Pancreas (tissue), 10 donors: ENCODE measurements around the gene MICA. TPM values are rescaled to one million over a fixed set of nuclear protein-coding genes. Genes with fewer than 3 reads are reported as not detected.
A peak's percentile ranks its signal among the peaks of the same experiment; 100 is the strongest.

ENCODE experiments used
- ATAC-seq, 4 donors: fragments of 200-7000 bp; cut with Tn5 transposase; one replicate each; pipeline versions ENCODE4 v1.8.0 to v1.9.1; 2020; ENCODE audit warnings: mild to moderate bottlenecking in 4 of 4, moderate library complexity in 4 of 4
- DNase-seq, 6 donors: peaks; one replicate each; pipeline ENCODE4 v3.0.0-alpha.2; 2020
- FAIRE-seq: peaks from 2 replicates; lab custom pipeline; 2012; peaks lifted over from hg19 to GRCh38; lab: Jason Lieb, UNC
- H3K27ac ChIP-seq, 4 donors: fragments of 200-600 bp; sonication (generic); 1 replicate in 3 of 4; 2 replicates in 1 of 4; pipeline versions ENCODE4 v1.5.0 to v1.8.0; 2020
- H3K27me3 ChIP-seq, 4 donors: fragments of 200-600 bp; one replicate each; pipeline ENCODE4 v1.8.0; 2021
- H3K36me3 ChIP-seq, 3 donors: fragments of 200-600 bp; sonication (generic) in 1 of 3; one replicate each; pipeline versions ENCODE4 v1.5.0 to v1.8.0; 2020 to 2021
- H3K4me1 ChIP-seq, 3 donors: fragments of 200-600 bp; one replicate each; pipeline ENCODE4 v1.8.0; 2021
- H3K4me3 ChIP-seq, 4 donors: fragments of 200-600 bp; sonication (generic) in 2 of 4; one replicate each; pipeline versions ENCODE4 v1.5.0 to v1.8.0; 2020 to 2021
- H3K9me3 ChIP-seq, 4 donors: fragments of 200-600 bp; one replicate each; pipeline ENCODE4 v1.8.0; 2021
- CTCF ChIP-seq, 4 donors: fragments of 200-600 bp; sonication (generic) in 3 of 4; IDR thresholded peaks; one replicate each; pipeline versions ENCODE4 v1.5.0 to v1.8.0; 2021; ENCODE audit warnings: antibody characterized with exemption in 4 of 4
- WGBS, 2 donors: extraction: QIAGEN DNeasy Blood & Tissue Kit; methylation state at CpG; one replicate each; pipeline ENCODE4 v1.1.7; 2013; 5-methylcytosine and 5-hydroxymethylcytosine counted together
- intact Hi-C, 3 donors: fragments of 100-400 bp; cut with DNase I; formaldehyde crosslinking; loops; one replicate each; pipeline versions ENCODE4 v1.11.1 to v1.14.2; 2022
- polyA plus RNA-seq, 2 donors: library from polyadenylated mRNA; stranded (reverse); fragments of 200-250 nt; gene quantifications; one replicate each; pipeline ENCODE4 v1.2.3, GENCODE V29; 2013
- total RNA-seq, 6 donors: library from RNA; stranded (reverse); fragmentation: NEBNext Ultra II Directional in 4 of 6; extraction: Animal tissue kit (Norgen Biotek cat#: 25700) in 4 of 6; gene quantifications; one replicate each; pipeline versions ENCODE4 v1.2.1 to v1.2.4, GENCODE V29; 2021 to 2023
- donor health status: healthy with polysubstance abuse.
- donor health status: DM: no; HTN: no; CAD: no; lungs with moderate emphysema.
- donor health status: DM: no; HTN: no; CAD: no.
- donor health status: control.
- donor health status: control.
- donor health status: Bipolar disorder and iron deficiency.
- donor health status: DM: yes; HTN: yes; CAD: no.
- donor health status: DM: no; HTN: no; CAD: no.
- donor health status: DM: no; HTN: no; CAD: no.
- donor health status: DM: yes; HTN: yes; CAD: no.

Gene MICA
- total and polyA plus RNA-seq, 8 donors, result 4.8 to 22.6 (median 6.2) TPM

- peak in 5 of 6 donors; percentile 26 to 69 (median 59) for DNase-seq
- intact Hi-C loops, result loop anchor here in 1 of 3 donors (10.0 kb wide), 1 partner anchor 72 kb away; no protein-coding TSS in a partner anchor
Observed at GRCh38 chr6:31356216-31356945, 47.0 kb upstream of the MICA start.

GRCh38 chr6:31356946-31357466 is 46.4 kb upstream of the MICA start, which contains the start of gene HLA-B:
Gene HLA-B (minus strand): TSS chr6:31357179. CDS start chr6:31357158, 21 bp downstream.
- intact Hi-C loops, result loop anchor here in 1 of 3 donors (10.0 kb wide), 1 partner anchor 72 kb away; no protein-coding TSS in a partner anchor
- Histone ChIP-seq H3K4me3 (peak within 1 kb of the TSS; percentile 5 to 51 (median 49)), H3K36me3 (no peaks in the 10 kb centered on the region), H3K27me3 (no peaks in the 10 kb centered on the region), H3K27ac (peak within 1 kb of the TSS; percentile 56 to 82 (median 64)), H3K4me1 (peaks cover 0 to 6% (median 0%) of the 10 kb centered on the region in 3 donors), H3K9me3 (no peaks in the 10 kb centered on the region)
- TF ChIP-seq CTCF (IDR thresholded peaks at IDR 0.05), result no peak
- DNase-seq (peak; percentile 44 to 87 (median 76)), FAIRE-seq (no peak), ATAC-seq (peak; percentile 92 to 97 (median 95))
- WGBS, 2 donors, result 0% methylated on average over 21 to 39 of the region's 39 CpGs

More at GRCh38 chr6:31356216-31356945, 47.0 kb upstream of the MICA start:
- Histone ChIP-seq H3K27me3 (no peaks in the 10 kb centered on the region), H3K9me3 (no peaks in the 10 kb centered on the region), H3K27ac (peak overlapping the region in 3 of 4 donors; percentile 52 to 82 (median 68)), H3K36me3 (no peaks in the 10 kb centered on the region), H3K4me3 (peak overlapping the region; percentile 5 to 51 (median 49)), H3K4me1 (peaks cover 0 to 6% (median 0%) of the 10 kb centered on the region in 3 donors)
- 1 to 4% methylated on average over 61 to 77 of the region's 83 CpGs for WGBS, 2 donors
- ATAC-seq (peak; percentile 63 to 72 (median 65)), FAIRE-seq (no peak)
- TF ChIP-seq CTCF (IDR thresholded peaks at IDR 0.05), result no peak

GRCh38 chr6:31357886-31358285 is 45.5 kb upstream of the MICA start:
- ATAC-seq (no peak), DNase-seq (no peak), FAIRE-seq (no peak)
- Histone ChIP-seq H3K9me3 (no peaks in the 10 kb centered on the region), H3K36me3 (no peaks in the 10 kb centered on the region), H3K4me1 (peaks cover 0 to 6% (median 0%) of the 10 kb centered on the region in 3 donors), H3K4me3 (no peak overlapping the region), H3K27me3 (no peaks in the 10 kb centered on the region), H3K27ac (no peak overlapping the region)
- intact Hi-C loops, result loop anchor here in 1 of 3 donors (10.0 kb wide), 1 partner anchor 73 kb away; no protein-coding TSS in a partner anchor
- no peak for TF ChIP-seq CTCF (IDR thresholded peaks at IDR 0.05)
- 48 to 53% methylated on average over 6 of the region's 6 CpGs for WGBS, 2 donors

DNA sequence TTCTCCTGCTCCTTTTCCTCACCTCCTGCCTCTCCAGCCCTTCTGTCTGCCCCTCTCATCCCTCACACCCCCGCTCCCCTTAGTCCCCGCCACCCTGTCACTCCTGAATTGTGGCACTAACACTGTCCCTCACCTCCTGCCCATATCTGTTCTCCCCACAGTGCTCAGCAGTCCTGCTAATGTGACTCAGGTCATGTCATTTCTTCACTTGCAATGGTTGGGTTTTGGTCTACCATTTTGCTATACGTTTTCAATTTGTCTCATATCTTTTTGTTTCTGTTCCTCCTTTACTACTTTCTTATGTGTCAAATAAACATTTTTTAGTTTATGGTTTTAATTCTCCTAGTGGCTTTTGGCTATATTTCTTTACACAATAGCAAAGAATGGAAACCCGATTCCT is 45.1 kb upstream of the MICA start:
- Histone ChIP-seq H3K27ac (no peak overlapping the region), H3K9me3 (no peaks in the 10 kb centered on the region), H3K27me3 (no peaks in the 10 kb centered on the region), H3K4me1 (peaks cover 0 to 6% (median 0%) of the 10 kb centered on the region in 3 donors), H3K36me3 (no peaks in the 10 kb centered on the region), H3K4me3 (no peak overlapping the region)
- intact Hi-C loops, result loop anchor here in 1 of 3 donors (10.0 kb wide), 1 partner anchor 74 kb away; no protein-coding TSS in a partner anchor
- FAIRE-seq (no peak), ATAC-seq (no peak), DNase-seq (no peak)
- 37 to 47% methylated on average over 4 of the region's 4 CpGs for WGBS, 2 donors
- no peak for TF ChIP-seq CTCF (IDR thresholded peaks at IDR 0.05)
